Kidney (tissue), 14 donors: ENCODE measurements around the gene CA6. TPM values are rescaled to one million over a fixed set of nuclear protein-coding genes. Genes with fewer than 3 reads are reported as not detected.
"Not testable (repeated sequence)": the region's sequence is repeated elsewhere in the genome, so short reads cannot be mapped to it uniquely, and the experiment has no call there.

ENCODE experiments used
- DNase-seq, 5 donors: peaks; one replicate each; pipeline ENCODE4 v3.0.0-alpha.2; 2013 to 2020
- FAIRE-seq: peaks from 2 replicates; lab custom pipeline; 2012; peaks lifted over from hg19 to GRCh38; lab: Jason Lieb, UNC
- H3K27ac ChIP-seq, 2 donors: one replicate each; pipeline ENCODE4 v1.7.0; 2013; ENCODE audit warnings: low read depth in 2 of 2, low read length in 2 of 2, inconsistent platforms in 1 of 2
- H3K27me3 ChIP-seq: one replicate; pipeline ENCODE4 v1.7.1; 2013; ENCODE audit warnings: low read length, inconsistent platforms; ENCODE audit not compliant: control insufficient read depth, insufficient read depth
- H3K36me3 ChIP-seq, 3 donors: one replicate each; pipeline versions ENCODE4 v1.7.0 to v1.7.1; 2013; ENCODE audit warnings: low read length in 3 of 3, control low read depth in 1 of 3, inconsistent platforms in 1 of 3; ENCODE audit not compliant: insufficient read depth in 3 of 3, control insufficient read depth in 2 of 3
- H3K4me1 ChIP-seq, 3 donors: one replicate each; pipeline versions ENCODE4 v1.7.0 to v1.7.1; 2013; ENCODE audit warnings: low read length in 3 of 3, inconsistent platforms in 1 of 3, low read depth in 1 of 3; ENCODE audit not compliant: control insufficient read depth in 2 of 3, insufficient read depth in 2 of 3
- H3K4me3 ChIP-seq, 3 donors: one replicate each; pipeline versions ENCODE4 v1.7.0 to v1.8.1; 2013; ENCODE audit warnings: low read length in 3 of 3, control low read depth in 1 of 3, inconsistent platforms in 1 of 3
- H3K9ac ChIP-seq, 3 donors: one replicate each; pipeline versions ENCODE4 v1.7.0 to v1.7.1; 2013; ENCODE audit warnings: low read length in 3 of 3, control low read depth in 1 of 3, inconsistent platforms in 1 of 3
- H3K9me3 ChIP-seq, 3 donors: one replicate each; pipeline versions ENCODE4 v1.7.0 to v1.7.1; 2013; ENCODE audit warnings: low read length in 3 of 3, control low read depth in 1 of 3, inconsistent platforms in 1 of 3; ENCODE audit not compliant: control insufficient read depth in 2 of 3, insufficient read depth in 1 of 3
- CTCF ChIP-seq: IDR thresholded peaks from 3 replicates; pipeline ENCODE4 v1.5.1; 2012; ENCODE audit warnings: mild to moderate bottlenecking, moderate library complexity, borderline replicate concordance; ENCODE audit not compliant: insufficient read depth; ENCODE audit errors: extremely low read depth
- intact Hi-C: fragments of 100-400 bp; cut with DNase I; formaldehyde crosslinking; loops from one replicate; pipeline ENCODE4 v1.11.1; 2022
- polyA plus RNA-seq: library from polyadenylated mRNA; stranded (reverse); fragments of 350-450 nt; fragmentation: Illumina TruSeq; extraction: RNeasy Lipid Tissue Mini Kit (QIAGEN cat#74804); gene quantifications from one replicate; pipeline ENCODE4 v1.2.3, GENCODE V29; 2014; ENCODE audit warnings: low read depth, low replicate concordance; ENCODE audit not compliant: insufficient read depth
- total RNA-seq: library from RNA; stranded (reverse); fragmentation: NEBNext Ultra II Directional; extraction: Animal tissue kit (Norgen Biotek cat#: 25700); gene quantifications from one replicate; pipeline ENCODE4 v1.2.1, GENCODE V29; 2021
- donor health status: control.
- donor health status: control.
- donor health status: control.
- donor health status: control.
- donor health status: control.
- donor health status: DM: yes; HTN: yes; CAD: no.
- donor health status: Normal renal cell carcinoma (clear cell type).

The CA6 gene
- total and polyA plus RNA-seq, 2 donors from 2014 or later: not detected

GRCh38 chr1:8966606-8967005 is 20.9 kb downstream of the CA6 start:
- TF ChIP-seq CTCF: no peak
- intact Hi-C loops: no loop called here
- no peaks in the 10 kb centered on the region for H3K4me1 ChIP-seq
- H3K36me3 ChIP-seq: no peaks in the 10 kb centered on the region
- H3K27ac ChIP-seq: no peak overlapping the region
- H3K27me3 ChIP-seq: no peaks in the 10 kb centered on the region
- FAIRE-seq: no peak
- H3K9me3 ChIP-seq: no peaks in the 10 kb centered on the region
- no peak overlapping the region for H3K9ac ChIP-seq
- H3K4me3 ChIP-seq: no peak overlapping the region
- DNase-seq: no peak

GRCh38 chr1:8968902-8969301 is 23.2 kb downstream of the CA6 start:
- intact Hi-C loops, H3K4me1 ChIP-seq, H3K36me3 ChIP-seq, H3K27ac ChIP-seq, H3K9me3 ChIP-seq, H3K4me3 ChIP-seq, H3K9ac ChIP-seq, FAIRE-seq, H3K27me3 ChIP-seq, DNase-seq: not testable (repeated sequence)

GRCh38 chr1:8969937-8970336 is 24.3 kb downstream of the CA6 start:
- Histone ChIP-seq H3K4me1 (no peaks in the 10 kb centered on the region), H3K36me3 (no peaks in the 10 kb centered on the region), H3K27ac (no peak overlapping the region), H3K9ac (no peak overlapping the region), H3K9me3 (no peaks in the 10 kb centered on the region), H3K4me3 (no peak overlapping the region), H3K27me3 (no peaks in the 10 kb centered on the region)
- intact Hi-C loops: no loop called here
- FAIRE-seq: no peak
- TF ChIP-seq CTCF: no peak
- DNase-seq: no peak

- H3K9ac ChIP-seq: no peak overlapping the region
- DNase-seq (no peak), FAIRE-seq (no peak)
- intact Hi-C loops: no loop called here
- H3K36me3 ChIP-seq: no peaks in the 10 kb centered on the region
- no peaks in the 10 kb centered on the region for H3K27me3 ChIP-seq
- H3K4me3 ChIP-seq: no peak overlapping the region
- H3K9me3 ChIP-seq: no peaks in the 10 kb centered on the region
- no peaks in the 10 kb centered on the region for H3K4me1 ChIP-seq
- TF ChIP-seq CTCF: no peak
- no peak overlapping the region for H3K27ac ChIP-seq
Measured at GRCh38 chr1:8970870-8971337, 25.2 kb downstream of the CA6 start.
